Endodermal cell (in vitro differentiated cells): ENCODE data around the gene GRIK4. TPM values are rescaled to one million over a fixed set of nuclear protein-coding genes. Genes with fewer than 3 reads are reported as not detected.

Source experiments
- DNase-seq: peaks from one replicate; pipeline ENCODE4 v3.0.0-alpha.2; 2017
- H3K27ac ChIP-seq: 2 replicates; pipeline ENCODE4 v1.5.1; 2013; ENCODE audit warnings: mild to moderate bottlenecking, low read depth, low read length, moderate library complexity
- H3K27me3 ChIP-seq: 2 replicates; pipeline ENCODE4 v1.6.1; 2013; ENCODE audit warnings: mild to moderate bottlenecking, low read length, moderate library complexity; ENCODE audit not compliant: insufficient read depth, control insufficient read depth, poor library complexity, severe bottlenecking
- H3K36me3 ChIP-seq: 2 replicates; pipeline ENCODE4 v1.7.0; 2013; ENCODE audit warnings: mild to moderate bottlenecking, low read length, moderate library complexity; ENCODE audit not compliant: control insufficient read depth, insufficient read depth
- H3K4me1 ChIP-seq: one replicate; pipeline ENCODE4 v1.7.0; 2013; ENCODE audit warnings: low read length; ENCODE audit not compliant: control insufficient read depth, insufficient read depth
- H3K4me3 ChIP-seq: 2 replicates; pipeline ENCODE4 v1.5.1; 2013; ENCODE audit warnings: mild to moderate bottlenecking, low read length, moderate library complexity
- H3K9ac ChIP-seq: 2 replicates; pipeline ENCODE4 v1.6.1; 2013; ENCODE audit warnings: mild to moderate bottlenecking, low read length, moderate library complexity; ENCODE audit not compliant: poor library complexity, severe bottlenecking; ENCODE audit errors: extremely low read depth
- H3K9me3 ChIP-seq: 2 replicates; pipeline ENCODE4 v1.6.1; 2013; ENCODE audit warnings: mild to moderate bottlenecking, low read length, moderate library complexity; ENCODE audit not compliant: control insufficient read depth
- H3K27ac Mint-ChIP-seq: 2 replicates; pipeline ENCODE4 v1.8.0; 2020; ENCODE audit warnings: mixed read lengths
- H3K27me3 Mint-ChIP-seq: 2 replicates; pipeline ENCODE4 v1.8.0; 2021; ENCODE audit warnings: mild to moderate bottlenecking, mixed read lengths; ENCODE audit not compliant: insufficient read depth
- H3K36me3 Mint-ChIP-seq: 2 replicates; pipeline ENCODE4 v1.8.0; 2020; ENCODE audit warnings: low read depth, mixed read lengths
- H3K4me1 Mint-ChIP-seq: 2 replicates; pipeline ENCODE4 v1.8.0; 2020; ENCODE audit warnings: mixed read lengths
- H3K4me3 Mint-ChIP-seq: 2 replicates; pipeline ENCODE4 v1.8.0; 2020; ENCODE audit warnings: mild to moderate bottlenecking, moderate library complexity, mixed read lengths
- H3K9me3 Mint-ChIP-seq: 2 replicates; pipeline ENCODE4 v1.8.0; 2020; ENCODE audit warnings: mild to moderate bottlenecking, mixed read lengths
- WGBS, 2 experiments: methylation state at CpG; one replicate each; pipeline versions ENCODE4 v1.1.5 to v1.1.7; 2013; ENCODE audit warnings: missing lambda C conversion rate in 2 of 2, mixed read lengths in 1 of 2; ENCODE audit not compliant: insufficient coverage in 1 of 2, insufficient read length in 1 of 2; 5-methylcytosine and 5-hydroxymethylcytosine counted together
- total RNA-seq, 2 donors: library from RNA; stranded (reverse); fragmentation: NEBNext Ultra II Directional in 1 of 2; extraction: Animal tissue kit (Norgen Biotek cat#: 25700) in 1 of 2; gene quantifications; 2 replicates in 1 of 2; 3 replicates in 1 of 2; pipeline ENCODE4 v1.2.1, GENCODE V29; 2021
- TF ChIP-seq, protein P1 (sequence below): fragments of 200-600 bp; sonication (generic); conservative IDR thresholded peaks from 2 replicates; pipeline ENCODE4 v1.5.0; 2021; ENCODE audit warnings: antibody characterized with exemption, mild to moderate bottlenecking

GRIK4 gene
- total RNA-seq, 2 donors from 2014 or later, result 1.7 to 3.5 TPM

DNA sequence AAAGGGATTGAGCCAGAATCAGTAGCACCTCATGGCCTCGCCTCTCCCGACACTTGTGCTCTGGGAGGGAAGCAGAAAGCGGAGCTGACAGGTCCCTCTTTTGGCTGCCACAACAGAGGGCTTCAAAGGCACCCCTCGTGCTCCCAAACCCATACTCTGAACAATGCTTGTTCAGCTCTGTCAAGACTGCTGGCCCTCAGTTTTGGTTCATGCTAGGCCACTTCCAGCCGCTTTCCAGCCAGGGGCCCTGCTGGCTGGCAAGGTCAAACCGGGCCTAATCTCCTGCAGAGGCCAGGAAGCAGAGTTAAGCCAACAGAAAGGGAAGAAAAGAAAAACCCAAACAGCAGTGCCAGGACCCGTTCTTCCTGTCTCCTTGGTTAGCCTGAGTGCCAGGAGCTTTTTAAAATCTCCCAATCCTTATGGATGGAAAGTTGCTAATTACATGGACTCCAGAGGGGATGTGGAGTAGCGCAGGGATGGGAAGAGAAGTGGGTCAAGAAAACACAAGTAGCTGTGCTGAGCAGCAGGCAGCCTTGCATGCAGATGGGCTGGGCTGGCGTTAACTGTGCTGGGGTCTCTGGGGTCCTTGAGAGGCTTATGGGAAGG, 150.6 kb downstream of the GRIK4 start:
- Histone ChIP-seq H3K27me3 (no peaks in the 10 kb centered on the region), H3K9ac (no peak overlapping the region), H3K4me3 (no peak overlapping the region), H3K36me3 (no peaks in the 10 kb centered on the region), H3K4me1 (peaks cover 16% of the 10 kb centered on the region), H3K9me3 (no peaks in the 10 kb centered on the region), H3K27ac (no peak overlapping the region)
- H3K27ac Mint-ChIP-seq, result no peak overlapping the region
- H3K4me3 Mint-ChIP-seq, result no peak overlapping the region
- DNase-seq, result peak; percentile 64
- peaks cover 30% of the 10 kb centered on the region for H3K4me1 Mint-ChIP-seq
- H3K36me3 Mint-ChIP-seq, result no peaks in the 10 kb centered on the region
- H3K9me3 Mint-ChIP-seq, result no peaks in the 10 kb centered on the region
- H3K27me3 Mint-ChIP-seq, result peaks cover 4% of the 10 kb centered on the region
- 65 to 78% methylated on average over 9 of the region's 9 CpGs for WGBS, 2 experiments
- TF ChIP-seq, protein P1, sequence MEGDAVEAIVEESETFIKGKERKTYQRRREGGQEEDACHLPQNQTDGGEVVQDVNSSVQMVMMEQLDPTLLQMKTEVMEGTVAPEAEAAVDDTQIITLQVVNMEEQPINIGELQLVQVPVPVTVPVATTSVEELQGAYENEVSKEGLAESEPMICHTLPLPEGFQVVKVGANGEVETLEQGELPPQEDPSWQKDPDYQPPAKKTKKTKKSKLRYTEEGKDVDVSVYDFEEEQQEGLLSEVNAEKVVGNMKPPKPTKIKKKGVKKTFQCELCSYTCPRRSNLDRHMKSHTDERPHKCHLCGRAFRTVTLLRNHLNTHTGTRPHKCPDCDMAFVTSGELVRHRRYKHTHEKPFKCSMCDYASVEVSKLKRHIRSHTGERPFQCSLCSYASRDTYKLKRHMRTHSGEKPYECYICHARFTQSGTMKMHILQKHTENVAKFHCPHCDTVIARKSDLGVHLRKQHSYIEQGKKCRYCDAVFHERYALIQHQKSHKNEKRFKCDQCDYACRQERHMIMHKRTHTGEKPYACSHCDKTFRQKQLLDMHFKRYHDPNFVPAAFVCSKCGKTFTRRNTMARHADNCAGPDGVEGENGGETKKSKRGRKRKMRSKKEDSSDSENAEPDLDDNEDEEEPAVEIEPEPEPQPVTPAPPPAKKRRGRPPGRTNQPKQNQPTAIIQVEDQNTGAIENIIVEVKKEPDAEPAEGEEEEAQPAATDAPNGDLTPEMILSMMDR, result no peak

DNA sequence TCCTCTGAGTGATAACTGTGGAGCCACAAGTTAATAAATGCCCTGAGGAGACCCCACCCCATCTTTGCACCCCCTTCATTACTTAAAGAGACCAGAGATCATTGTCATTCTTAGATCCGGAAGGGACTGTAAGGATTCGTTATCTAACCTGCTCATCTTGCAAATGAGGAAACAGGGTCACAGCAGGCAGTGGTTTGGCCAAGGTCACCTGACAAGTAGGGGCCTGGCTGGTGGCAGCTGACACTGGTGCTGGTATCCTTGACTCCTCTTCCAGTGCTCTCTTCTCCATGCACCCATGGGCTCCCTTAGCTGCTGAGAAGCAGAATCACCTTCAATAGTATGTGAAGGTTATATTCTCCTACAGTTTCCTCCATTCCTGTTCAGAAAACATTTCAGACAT, 151.6 kb downstream of the GRIK4 start:
- Mint-ChIP-seq H3K27me3 (peaks cover under 1% of the 10 kb centered on the region), H3K4me3 (no peak overlapping the region), H3K4me1 (peaks cover 33% of the 10 kb centered on the region), H3K9me3 (no peaks in the 10 kb centered on the region), H3K36me3 (no peaks in the 10 kb centered on the region), H3K27ac (no peak overlapping the region)
- no peak for DNase-seq
- Histone ChIP-seq H3K27me3 (no peaks in the 10 kb centered on the region), H3K9ac (no peak overlapping the region), H3K36me3 (no peaks in the 10 kb centered on the region), H3K9me3 (no peaks in the 10 kb centered on the region), H3K27ac (no peak overlapping the region), H3K4me3 (no peak overlapping the region), H3K4me1 (peaks cover 19% of the 10 kb centered on the region)
- WGBS, 2 experiments, result 67 to 76% methylated on average over 2 of the region's 2 CpGs
- TF ChIP-seq, protein P1, result no peak

DNA sequence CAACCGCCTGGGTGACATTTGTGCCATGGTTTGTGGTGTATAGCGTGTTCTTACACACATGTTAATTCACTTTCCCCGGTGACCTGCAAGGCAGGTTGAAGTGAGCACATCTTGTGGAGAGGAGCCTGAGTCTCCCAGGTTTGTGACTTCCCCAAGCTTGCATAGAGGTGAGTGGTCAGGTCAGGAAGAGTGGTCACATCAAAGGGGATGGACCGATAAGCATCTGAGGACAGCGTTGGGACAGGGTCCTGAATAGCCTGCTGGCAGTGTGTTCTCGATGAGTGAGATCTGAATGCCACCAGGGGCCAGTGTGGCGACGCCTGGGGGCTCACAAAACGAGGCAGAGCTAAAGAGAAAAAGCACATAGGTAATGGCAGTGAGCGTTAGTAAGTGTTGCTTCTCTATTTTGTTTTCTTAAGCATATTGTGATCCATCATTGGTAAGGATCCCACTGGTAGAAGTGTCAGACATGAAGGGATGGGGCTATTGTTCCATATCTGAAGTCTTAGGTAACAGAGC, 154.6 kb downstream of the GRIK4 start:
- Histone ChIP-seq H3K4me3 (no peak overlapping the region), H3K9me3 (no peaks in the 10 kb centered on the region), H3K27me3 (no peaks in the 10 kb centered on the region), H3K4me1 (peaks cover 19% of the 10 kb centered on the region), H3K36me3 (no peaks in the 10 kb centered on the region), H3K9ac (no peak overlapping the region), H3K27ac (no peak overlapping the region)
- no peaks in the 10 kb centered on the region for H3K36me3 Mint-ChIP-seq
- H3K4me3 Mint-ChIP-seq, result no peak overlapping the region
- peaks cover under 1% of the 10 kb centered on the region for H3K9me3 Mint-ChIP-seq
- H3K27ac Mint-ChIP-seq, result no peak overlapping the region
- H3K4me1 Mint-ChIP-seq, result peaks cover 33% of the 10 kb centered on the region
- 72 to 75% methylated on average over 8 to 10 of the region's 10 CpGs for WGBS, 2 experiments
- H3K27me3 Mint-ChIP-seq, result peaks cover under 1% of the 10 kb centered on the region
- peak; percentile 75 for DNase-seq
- TF ChIP-seq, protein P1, result peak; percentile 71
